Measurements from ENCODE around the gene C10orf62.

Gene C10orf62

GRCh38 chr10:97623277-97623676, 33.8 kb downstream of the C10orf62 start:
- Histone ChIP-seq H3K4me3 (ENCODE audit: low read depth in 1 of 2, low read length in 1 of 2) (no peak overlapping the region), H3K9me3 (no peaks in the 10 kb centered on the region), H3K4me1 (ENCODE audit: control insufficient read depth in 1 of 2, insufficient read depth in 1 of 2, low read depth in 1 of 2, low read length in 1 of 2) (no peaks in the 10 kb centered on the region), H3K27ac (no peak overlapping the region), H3K27me3 (no peaks in the 10 kb centered on the region), H3K36me3 (no peaks in the 10 kb centered on the region)
- TF ChIP-seq CTCF (IDR thresholded peaks at IDR 0.05): no peak

GRCh38 chr10:97627731-97628130, 38.2 kb downstream of the C10orf62 start:
- H3K9me3 ChIP-seq: no peaks in the 10 kb centered on the region
- no peak for TF ChIP-seq CTCF (IDR thresholded peaks at IDR 0.05)
- peaks cover 1 to 2% of the 10 kb centered on the region in 2 experiments for H3K4me1 ChIP-seq (ENCODE audit: control insufficient read depth in 1 of 2, insufficient read depth in 1 of 2, low read depth in 1 of 2, low read length in 1 of 2)
- no peaks in the 10 kb centered on the region for H3K36me3 ChIP-seq
- H3K27me3 ChIP-seq: peaks cover 7% of the 10 kb centered on the region
- H3K27ac ChIP-seq: no peak overlapping the region
- H3K4me3 ChIP-seq (ENCODE audit: low read depth in 1 of 2, low read length in 1 of 2): no peak overlapping the region

GRCh38 chr10:97628228-97628627, 38.7 kb downstream of the C10orf62 start:
- no peak overlapping the region for H3K4me3 ChIP-seq (ENCODE audit: low read depth in 1 of 2, low read length in 1 of 2)
- no peak overlapping the region for H3K27ac ChIP-seq
- H3K9me3 ChIP-seq: no peaks in the 10 kb centered on the region
- no peak for TF ChIP-seq CTCF (IDR thresholded peaks at IDR 0.05)
- H3K27me3 ChIP-seq: peaks cover 12% of the 10 kb centered on the region
- no peaks in the 10 kb centered on the region for H3K36me3 ChIP-seq
- H3K4me1 ChIP-seq (ENCODE audit: control insufficient read depth in 1 of 2, insufficient read depth in 1 of 2, low read depth in 1 of 2, low read length in 1 of 2): peaks cover 6 to 7% of the 10 kb centered on the region in 2 experiments

- peaks cover 12 to 13% of the 10 kb centered on the region in 2 experiments for H3K4me1 ChIP-seq (ENCODE audit: control insufficient read depth in 1 of 2, insufficient read depth in 1 of 2, low read depth in 1 of 2, low read length in 1 of 2)
- H3K36me3 ChIP-seq: no peaks in the 10 kb centered on the region
- TF ChIP-seq CTCF (IDR thresholded peaks at IDR 0.05): no peak
- H3K4me3 ChIP-seq (ENCODE audit: low read depth in 1 of 2, low read length in 1 of 2): no peak overlapping the region
- H3K27ac ChIP-seq: no peak overlapping the region
- peaks cover 16% of the 10 kb centered on the region for H3K27me3 ChIP-seq
- H3K9me3 ChIP-seq: no peaks in the 10 kb centered on the region
Measured at GRCh38 chr10:97629289-97629688, 39.8 kb downstream of the C10orf62 start.

GRCh38 chr10:97631098-97631497, 41.6 kb downstream of the C10orf62 start:
- Histone ChIP-seq H3K9me3 (no peaks in the 10 kb centered on the region), H3K36me3 (no peaks in the 10 kb centered on the region), H3K27ac (no peak overlapping the region), H3K4me3 (ENCODE audit: low read depth in 1 of 2, low read length in 1 of 2) (no peak overlapping the region), H3K4me1 (ENCODE audit: control insufficient read depth in 1 of 2, insufficient read depth in 1 of 2, low read depth in 1 of 2, low read length in 1 of 2) (peaks cover 12 to 13% of the 10 kb centered on the region in 2 experiments), H3K27me3 (peaks cover 16% of the 10 kb centered on the region)
- no peak for TF ChIP-seq CTCF (IDR thresholded peaks at IDR 0.05)

Measured in neutrophil (primary cell).